PC-9 (cell line): ENCODE measurements around the gene ABCA4. TPM values are rescaled to one million over a fixed set of nuclear protein-coding genes. Genes with fewer than 3 reads are reported as not detected.
A peak's percentile ranks its signal among the peaks of the same experiment; 100 is the strongest.

Experiments used
- BruUV-seq: library from RNA; stranded (reverse); fragments of 400-500 nt; replicated peaks from 2 replicates; lab custom pipeline; 2021; lab: Mats Ljungman, UMichigan
- CTCF ChIA-PET: fragments of 300-600 bp; sonication (Branson Sonifier 250); formaldehyde crosslinking; loops from one replicate; lab custom pipeline; 2022; ENCODE audit warnings: antibody characterized with exemption; lab: Charles Lee
- POLR2A ChIA-PET: fragments of 300-600 bp; sonication (Branson Sonifier 250); formaldehyde crosslinking; loops from one replicate; lab custom pipeline; 2022; ENCODE audit warnings: antibody characterized with exemption; ENCODE audit not compliant: unreplicated experiment; lab: Charles Lee
- DNase-seq, 2 experiments: peaks; one replicate each; pipeline versions ENCODE4 v3.0.0 to v3.0.0-alpha.2; 2015 to 2022; ENCODE audit warnings: mixed read lengths in 1 of 2
- H2AFZ ChIP-seq: fragments of 200-600 bp; sonication (generic); 2 replicates; pipeline ENCODE4 v1.8.1; 2017; ENCODE audit warnings: antibody characterized with exemption
- H3F3A ChIP-seq: fragments of 200-600 bp; sonication (generic); 2 replicates; pipeline ENCODE4 v1.8.1; 2017; ENCODE audit warnings: antibody characterized with exemption, mild to moderate bottlenecking, low read depth; ENCODE audit not compliant: insufficient read depth
- H3K27ac ChIP-seq: fragments of 200-600 bp; sonication (generic); 2 replicates; pipeline ENCODE4 v1.6.1; 2016; ENCODE audit warnings: mixed run types
- H3K27me3 ChIP-seq: fragments of 200-600 bp; sonication (generic); 2 replicates; pipeline ENCODE4 v1.6.1; 2016; ENCODE audit warnings: low read depth, mixed run types; ENCODE audit not compliant: insufficient read depth
- H3K36me3 ChIP-seq: fragments of 200-600 bp; sonication (generic); 2 replicates; pipeline ENCODE4 v1.6.1; 2016; ENCODE audit warnings: low read depth, mixed run types
- H3K4me1 ChIP-seq: fragments of 200-600 bp; sonication (generic); replicated peaks from 2 replicates; pipeline ENCODE4 v1.6.1; 2016; ENCODE audit warnings: mixed run types; ENCODE audit not compliant: insufficient read depth
- H3K4me2 ChIP-seq: fragments of 200-600 bp; sonication (generic); 2 replicates; pipeline ENCODE4 v1.6.1; 2017; ENCODE audit warnings: mixed run types
- H3K4me3 ChIP-seq: fragments of 200-600 bp; sonication (generic); 2 replicates; pipeline ENCODE4 v1.6.1; 2016; ENCODE audit warnings: mixed run types
- H3K79me2 ChIP-seq: fragments of 200-600 bp; sonication (generic); 2 replicates; pipeline ENCODE4 v1.6.1; 2017; ENCODE audit warnings: low read depth, mixed run types
- H3K9me2 ChIP-seq: fragments of 200-600 bp; sonication (generic); 2 replicates; pipeline ENCODE4 v1.8.1; 2017; ENCODE audit warnings: mild to moderate bottlenecking; ENCODE audit not compliant: insufficient read depth
- H3K9me3 ChIP-seq: fragments of 200-600 bp; sonication (generic); 2 replicates; pipeline ENCODE4 v1.8.1; 2016; ENCODE audit warnings: low read depth; ENCODE audit not compliant: insufficient read depth
- H4K20me1 ChIP-seq: fragments of 200-600 bp; sonication (generic); 2 replicates; pipeline ENCODE4 v1.8.1; 2017; ENCODE audit not compliant: insufficient read depth
- EZH2 ChIP-seq: fragments of 200-600 bp; sonication (generic); IDR thresholded peaks from 2 replicates; pipeline ENCODE4 v1.8.0; 2017; ENCODE audit warnings: antibody characterized with exemption, low read depth
- intact Hi-C: fragments of 100-400 bp; cut with micrococcal nuclease; formaldehyde crosslinking; loops from one replicate; pipeline ENCODE4 v1.10.0; 2022; ENCODE audit not compliant: unreplicated experiment
- total RNA-seq: library from RNA; stranded (reverse); gene quantifications from 2 replicates; pipeline ENCODE4 v1.2.3, GENCODE V29; 2021
- TF ChIP-seq, protein P1 (sequence below): fragments of 200-600 bp; sonication (generic); conservative IDR thresholded peaks from 2 replicates; pipeline ENCODE4 v1.6.1; 2017; ENCODE audit warnings: mixed run types, antibody characterized with exemption, mild to moderate bottlenecking, moderate library complexity

ABCA4 gene
- total RNA-seq, 1 experiment from 2014 or later, result 20.8 TPM

DNA sequence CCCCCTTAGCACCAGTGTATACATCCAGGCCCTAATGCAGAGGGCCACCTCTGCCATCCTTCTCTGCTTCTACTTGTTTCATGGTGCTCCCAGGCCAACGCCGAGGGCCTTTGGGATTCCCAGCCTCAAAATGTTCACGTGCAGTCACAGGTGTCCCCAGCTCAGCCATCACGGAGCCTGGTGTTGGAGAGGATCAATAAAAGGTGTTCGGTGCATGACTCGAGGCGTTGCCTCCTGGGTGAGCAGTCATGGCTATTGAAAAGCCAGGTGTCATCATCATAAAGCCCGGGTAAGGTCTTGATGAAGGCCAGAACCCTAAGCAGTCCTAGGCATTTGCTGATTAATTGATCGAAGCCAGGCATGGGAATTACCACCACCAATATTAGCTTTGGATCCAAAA lies 76.1 kb downstream of the ABCA4 start:
- no peaks in the 10 kb centered on the region for H3K79me2 ChIP-seq
- DNase-seq, result no peak
- H3K9me3 ChIP-seq, result no peaks in the 10 kb centered on the region
- no peaks in the 10 kb centered on the region for H3K9me2 ChIP-seq
- intact Hi-C loops, result loop anchor here (1.0 to 5.0 kb wide), 8 partner anchors 18 to 998 kb away; no protein-coding TSS in a partner anchor
- no peak overlapping the region; the same call in 1 of the 2 replicates for H3K4me2 ChIP-seq
- no peaks in the 10 kb centered on the region for H4K20me1 ChIP-seq
- H3K4me3 ChIP-seq, result no peak overlapping the region
- no peak overlapping the region for H2AFZ ChIP-seq
- no peak overlapping the region for H3K27ac ChIP-seq
- H3F3A ChIP-seq, result peaks cover 15% of the 10 kb centered on the region
- H3K27me3 ChIP-seq, result no peaks in the 10 kb centered on the region
- H3K36me3 ChIP-seq, result no peaks in the 10 kb centered on the region
- TF ChIP-seq, protein P1, sequence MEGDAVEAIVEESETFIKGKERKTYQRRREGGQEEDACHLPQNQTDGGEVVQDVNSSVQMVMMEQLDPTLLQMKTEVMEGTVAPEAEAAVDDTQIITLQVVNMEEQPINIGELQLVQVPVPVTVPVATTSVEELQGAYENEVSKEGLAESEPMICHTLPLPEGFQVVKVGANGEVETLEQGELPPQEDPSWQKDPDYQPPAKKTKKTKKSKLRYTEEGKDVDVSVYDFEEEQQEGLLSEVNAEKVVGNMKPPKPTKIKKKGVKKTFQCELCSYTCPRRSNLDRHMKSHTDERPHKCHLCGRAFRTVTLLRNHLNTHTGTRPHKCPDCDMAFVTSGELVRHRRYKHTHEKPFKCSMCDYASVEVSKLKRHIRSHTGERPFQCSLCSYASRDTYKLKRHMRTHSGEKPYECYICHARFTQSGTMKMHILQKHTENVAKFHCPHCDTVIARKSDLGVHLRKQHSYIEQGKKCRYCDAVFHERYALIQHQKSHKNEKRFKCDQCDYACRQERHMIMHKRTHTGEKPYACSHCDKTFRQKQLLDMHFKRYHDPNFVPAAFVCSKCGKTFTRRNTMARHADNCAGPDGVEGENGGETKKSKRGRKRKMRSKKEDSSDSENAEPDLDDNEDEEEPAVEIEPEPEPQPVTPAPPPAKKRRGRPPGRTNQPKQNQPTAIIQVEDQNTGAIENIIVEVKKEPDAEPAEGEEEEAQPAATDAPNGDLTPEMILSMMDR, result no peak
- TF ChIP-seq EZH2, result no peak
- peaks cover 29% of the 10 kb centered on the region for H3K4me1 ChIP-seq
- ChIA-PET POLR2A (interaction anchor here (0.6 to 1.3 kb wide), 2 partner anchors 22 to 81 kb away, joined by 3 to 15 read pairs; no protein-coding TSS in a partner anchor), CTCF (interaction anchor here (0.6 to 2.9 kb wide), 13 partner anchors 10 to 548 kb away, joined by 3 to 17 read pairs (median 4); no protein-coding TSS in a partner anchor)
- no TSS peak for BruUV-seq

DNA sequence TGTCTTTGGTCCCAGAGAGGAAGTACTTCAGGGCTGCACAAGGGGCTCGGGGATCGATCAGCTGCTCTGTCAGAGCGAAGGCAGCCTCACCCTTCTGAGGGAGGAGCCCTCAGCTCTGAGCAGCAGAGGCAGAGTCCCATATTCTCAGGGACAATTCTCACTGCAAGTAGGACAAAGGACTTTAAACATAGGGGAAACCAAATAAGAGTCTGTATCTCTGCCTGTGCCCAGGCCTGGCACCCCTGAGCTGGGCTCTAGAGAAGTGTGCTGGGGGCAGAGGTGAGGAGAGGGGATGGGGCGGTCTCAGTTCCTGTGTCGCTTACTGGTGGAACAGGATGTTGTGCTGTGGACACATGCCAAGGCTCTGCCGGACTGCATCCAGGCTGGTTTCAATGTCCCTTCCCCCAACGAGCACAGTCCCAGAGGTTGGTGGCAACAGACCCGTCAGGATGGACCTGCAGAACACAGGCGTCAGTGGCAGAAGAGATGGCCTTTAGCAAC lies 76.6 kb downstream of the ABCA4 start:
- no peaks in the 10 kb centered on the region for H3K36me3 ChIP-seq
- no peak for TF ChIP-seq EZH2
- TF ChIP-seq, protein P1, result no peak
- H3K9me3 ChIP-seq, result no peaks in the 10 kb centered on the region
- BruUV-seq, result no TSS peak
- POLR2A ChIA-PET, result interaction anchor here (0.7 to 1.3 kb wide), 2 partner anchors 80 to 283 kb away, joined by 4 to 15 read pairs; no protein-coding TSS in a partner anchor
- H4K20me1 ChIP-seq, result no peaks in the 10 kb centered on the region
- DNase-seq, result peak in 1 of 2 experiments; percentile 54
- H3K27ac ChIP-seq, result no peak overlapping the region
- CTCF ChIA-PET, result interaction anchor here (0.6 to 2.9 kb wide), 4 partner anchors 19 to 549 kb away, joined by 3 to 17 read pairs (median 10); no protein-coding TSS in a partner anchor
- no peak overlapping the region for H3K4me2 ChIP-seq
- H3K27me3 ChIP-seq, result no peaks in the 10 kb centered on the region
- intact Hi-C loops, result loop anchor here (2.0 kb wide), 3 partner anchors 18 to 998 kb away; no protein-coding TSS in a partner anchor
- no peaks in the 10 kb centered on the region for H3K9me2 ChIP-seq
- no peak overlapping the region for H3K4me3 ChIP-seq
- H2AFZ ChIP-seq, result no peak overlapping the region
- peaks cover 29% of the 10 kb centered on the region for H3K4me1 ChIP-seq
- H3F3A ChIP-seq, result peaks cover 14% of the 10 kb centered on the region; the same call in 1 of the 2 replicates
- no peaks in the 10 kb centered on the region for H3K79me2 ChIP-seq

DNA sequence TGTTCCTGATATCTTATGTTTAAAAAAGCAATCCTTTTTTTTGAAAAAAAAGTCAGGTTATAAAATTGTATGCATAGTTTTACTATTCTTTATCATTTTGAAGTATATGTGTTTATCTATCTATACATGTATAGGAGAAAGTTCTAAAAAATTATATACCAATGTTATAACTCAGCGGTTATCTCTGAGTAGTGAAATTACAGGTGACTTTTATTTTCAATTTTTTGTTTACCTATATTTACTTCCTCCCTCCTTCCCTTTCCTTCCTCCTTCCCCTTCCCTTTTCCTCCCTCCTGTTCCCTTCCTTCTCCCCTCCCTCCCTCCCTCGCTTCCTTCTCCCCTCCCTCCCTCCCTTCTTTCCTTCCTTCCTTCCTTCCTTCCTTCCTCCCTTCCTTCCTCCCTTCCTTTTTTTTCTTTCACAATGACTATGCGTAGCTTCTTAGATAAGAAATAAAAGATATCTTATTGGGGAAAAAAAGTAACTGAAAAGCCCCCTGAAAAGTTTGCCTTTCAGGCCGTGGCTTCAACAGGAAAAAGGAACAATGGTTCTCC lies 77.1 kb downstream of the ABCA4 start:
- H3K9me2 ChIP-seq, result no peaks in the 10 kb centered on the region
- intact Hi-C loops, result loop anchor here (2.0 kb wide), 3 partner anchors 17 to 999 kb away; no protein-coding TSS in a partner anchor
- H3K9me3 ChIP-seq, result no peaks in the 10 kb centered on the region
- H3K4me2 ChIP-seq, result no peak overlapping the region
- DNase-seq, result no peak
- H3K27me3 ChIP-seq, result no peaks in the 10 kb centered on the region
- H3K4me1 ChIP-seq, result peaks cover 32% of the 10 kb centered on the region
- no peak overlapping the region for H2AFZ ChIP-seq
- no peaks in the 10 kb centered on the region for H3K79me2 ChIP-seq
- no peak overlapping the region for H3K27ac ChIP-seq
- no peak overlapping the region for H3K4me3 ChIP-seq
- no peaks in the 10 kb centered on the region for H4K20me1 ChIP-seq
- BruUV-seq, result no TSS peak
- POLR2A ChIA-PET, result interaction anchor here (0.6 to 1.3 kb wide), 3 partner anchors 80 to 284 kb away, joined by 4 to 15 read pairs (median 5); no protein-coding TSS in a partner anchor
- TF ChIP-seq EZH2, result no peak
- TF ChIP-seq, protein P1, result no peak
- peaks cover 16% of the 10 kb centered on the region for H3F3A ChIP-seq
- CTCF ChIA-PET, result interaction anchor here (0.6 to 2.9 kb wide), 2 partner anchors 18 to 291 kb away, joined by 3 to 17 read pairs; no protein-coding TSS in a partner anchor
- no peaks in the 10 kb centered on the region for H3K36me3 ChIP-seq
